ENCODE results near the gene KLRF2.

KLRF2 gene

DNA sequence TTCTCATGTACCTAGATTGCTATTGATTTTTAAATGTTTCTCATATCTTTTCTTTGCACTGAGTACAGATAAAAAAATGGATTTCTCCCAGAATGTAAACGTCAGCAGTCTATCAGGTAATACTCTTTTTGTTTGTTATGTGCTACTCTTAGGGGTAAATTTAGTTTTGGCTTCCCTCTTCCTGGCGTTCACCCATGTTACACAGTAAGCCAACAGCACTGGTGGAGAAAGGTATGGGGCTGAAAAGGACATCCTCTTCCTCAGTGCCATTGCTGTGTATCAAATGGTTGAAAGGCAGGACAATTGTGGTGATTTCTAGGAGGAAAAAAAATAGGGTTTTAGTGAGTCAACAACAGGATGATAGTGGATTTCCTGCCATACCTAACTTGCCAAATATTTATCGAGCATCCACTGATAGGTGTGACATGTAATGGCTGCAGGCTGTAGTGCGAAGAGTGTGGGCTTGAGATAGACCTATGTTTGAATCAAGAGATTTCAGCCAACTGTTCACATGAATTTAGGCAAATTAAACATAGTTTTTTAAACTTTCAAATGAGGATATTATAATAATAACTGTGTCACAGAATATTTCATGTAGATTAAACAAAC, 7.5 kb downstream of the KLRF2 start:
- DNase-seq (ENCODE audit: low spot score) = no peak

DNA sequence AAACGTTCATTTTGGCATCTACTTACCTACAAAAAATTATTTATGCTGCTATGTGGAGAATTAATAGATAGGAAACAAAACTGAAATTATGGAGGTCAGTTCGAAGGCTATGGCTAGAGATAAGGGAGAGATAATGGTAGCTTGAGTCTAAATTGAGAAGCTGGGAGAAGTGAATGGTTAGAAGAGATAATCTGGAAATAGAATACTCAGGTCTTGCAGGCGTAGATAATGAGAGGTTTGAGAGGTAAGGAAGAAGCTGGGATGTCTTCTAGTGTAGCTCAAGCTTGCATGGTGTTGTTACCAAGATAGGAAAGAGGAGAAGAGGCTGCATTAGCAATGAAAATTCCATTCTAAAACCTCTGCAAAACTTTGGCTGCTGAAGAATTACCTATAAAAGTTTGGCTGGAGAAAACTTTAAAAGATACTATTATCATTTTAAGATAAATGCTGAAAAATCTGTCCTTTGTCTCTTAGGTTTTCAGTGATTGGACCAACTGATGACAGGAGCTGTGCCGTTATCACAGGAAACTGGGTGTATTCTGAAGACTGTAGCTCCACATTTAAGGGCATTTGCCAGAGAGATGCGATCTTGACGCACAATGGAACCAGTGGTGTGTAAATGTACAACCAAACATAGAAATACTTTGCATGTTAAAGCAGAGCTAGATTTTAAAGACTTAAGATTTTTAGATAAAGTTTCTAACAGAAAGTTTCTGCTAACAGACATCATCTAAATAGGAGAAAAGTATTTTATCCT, 14.1 kb downstream of the KLRF2 start:
- DNase-seq (ENCODE audit: low spot score) = no peak

DNA sequence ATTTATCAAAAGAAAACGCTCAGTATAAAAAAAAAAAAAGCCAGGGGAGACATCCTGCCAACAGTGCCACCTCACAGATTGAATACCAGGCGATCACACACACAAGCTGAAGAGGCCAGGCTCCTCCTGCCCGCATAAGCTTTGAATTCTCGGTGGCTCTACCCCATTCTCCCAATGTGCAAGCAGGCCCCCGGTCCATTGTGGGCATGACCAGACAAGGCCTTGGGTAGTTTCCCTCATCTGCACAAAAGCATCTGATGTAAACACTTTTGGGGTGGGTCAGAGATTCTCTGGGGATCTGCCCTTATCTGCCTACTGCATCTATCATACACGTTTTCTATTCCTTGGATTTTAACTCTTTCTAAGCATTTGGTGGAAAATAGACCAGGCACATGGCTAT, 16.2 kb downstream of the KLRF2 start:
- no peak for DNase-seq (ENCODE audit: low spot score)

DNA sequence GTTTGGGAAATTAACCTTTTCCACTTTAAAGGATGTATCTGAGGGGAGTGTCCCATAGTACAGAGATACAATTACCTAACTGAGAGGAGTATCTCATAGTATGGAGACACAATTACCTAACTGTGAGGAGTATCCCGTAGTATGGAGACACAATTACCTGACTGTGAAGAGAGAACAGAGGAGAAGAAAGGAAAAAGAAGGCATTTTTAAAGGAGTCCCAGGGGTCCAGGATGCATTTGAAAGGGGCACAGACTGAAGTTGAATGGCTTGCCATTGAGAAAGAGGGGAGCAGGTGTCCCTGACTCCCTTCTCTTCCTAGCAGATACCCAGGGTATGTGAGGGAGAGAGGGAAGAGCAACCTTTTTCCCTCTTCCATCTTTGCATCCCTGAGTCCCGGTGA, 17.9 kb downstream of the KLRF2 start:
- no peak for DNase-seq (ENCODE audit: low spot score)

DNA sequence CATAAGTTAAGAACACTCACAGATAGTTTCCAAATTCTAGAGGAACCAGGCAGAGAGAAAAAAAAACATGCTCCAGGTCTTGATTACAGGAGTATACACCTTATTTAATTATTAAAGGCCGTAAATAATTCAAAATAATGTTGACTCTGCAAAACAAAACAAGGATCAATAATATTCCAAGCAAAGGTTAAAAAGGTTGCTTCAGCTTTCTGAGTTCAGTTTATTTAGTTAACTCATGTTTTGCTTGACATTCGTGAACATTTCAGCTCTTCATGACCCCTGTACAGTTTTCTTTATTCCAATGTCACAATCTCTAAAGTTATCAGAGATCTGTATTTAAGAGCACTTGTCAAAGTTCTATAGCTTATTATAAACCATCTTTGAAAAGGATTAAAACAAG, 19.6 kb downstream of the KLRF2 start:
- DNase-seq (ENCODE audit: low spot score) = no peak

DNA sequence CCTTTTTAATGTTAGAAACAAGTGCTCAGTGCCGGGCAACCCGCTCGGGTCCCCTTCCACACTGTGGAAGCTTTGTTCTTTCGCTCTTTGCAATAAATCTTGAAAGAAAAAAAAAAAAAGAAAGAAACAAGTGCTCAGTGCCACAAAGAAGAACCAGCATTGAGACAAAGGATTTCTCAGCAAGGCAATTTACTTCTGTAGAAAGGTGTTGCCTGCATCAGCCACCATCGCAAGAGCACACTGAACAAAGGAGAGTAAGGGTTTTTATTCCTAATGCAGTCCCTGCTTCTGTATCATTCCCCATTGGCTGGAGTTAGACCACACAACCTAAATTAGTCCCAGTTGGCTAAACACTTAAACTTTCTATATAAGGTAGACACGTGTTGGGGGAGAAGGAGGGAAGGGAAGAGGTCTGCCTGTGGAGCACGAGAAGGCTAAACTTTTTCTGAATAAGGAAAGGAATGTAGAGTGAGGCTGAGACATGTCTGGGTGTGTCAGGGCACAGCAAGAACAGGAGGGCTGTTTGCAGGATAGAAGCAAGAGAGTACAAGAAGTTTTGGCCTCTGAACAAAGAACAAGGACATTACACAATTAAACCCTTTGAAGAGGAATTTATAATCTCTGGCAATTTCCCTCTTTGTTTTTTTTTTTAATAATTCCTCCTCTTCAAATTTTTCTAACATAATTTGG, 21.4 kb downstream of the KLRF2 start:
- DNase-seq (ENCODE audit: low spot score) = no peak

DNA sequence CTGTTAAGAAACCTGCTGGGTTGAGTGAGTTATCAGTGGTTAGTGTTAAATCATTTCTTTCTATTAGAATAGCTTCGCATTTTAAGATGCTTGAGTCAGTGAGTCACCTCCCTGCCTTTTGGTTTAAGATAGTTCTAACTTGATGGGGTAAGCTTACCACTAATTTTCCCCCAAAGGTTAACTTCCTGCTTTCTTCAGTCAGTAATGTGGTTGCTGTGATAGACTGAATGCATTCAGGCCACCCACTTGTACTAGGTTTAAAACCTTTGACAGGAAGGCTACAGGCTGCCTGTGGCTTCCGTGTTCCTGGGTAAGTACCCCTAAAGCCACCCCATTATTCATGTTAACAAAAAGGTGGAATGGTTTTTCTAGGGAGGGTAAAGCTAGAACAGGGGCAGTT, 25.6 kb downstream of the KLRF2 start:
- DNase-seq (ENCODE audit: low spot score) = no peak

DNA sequence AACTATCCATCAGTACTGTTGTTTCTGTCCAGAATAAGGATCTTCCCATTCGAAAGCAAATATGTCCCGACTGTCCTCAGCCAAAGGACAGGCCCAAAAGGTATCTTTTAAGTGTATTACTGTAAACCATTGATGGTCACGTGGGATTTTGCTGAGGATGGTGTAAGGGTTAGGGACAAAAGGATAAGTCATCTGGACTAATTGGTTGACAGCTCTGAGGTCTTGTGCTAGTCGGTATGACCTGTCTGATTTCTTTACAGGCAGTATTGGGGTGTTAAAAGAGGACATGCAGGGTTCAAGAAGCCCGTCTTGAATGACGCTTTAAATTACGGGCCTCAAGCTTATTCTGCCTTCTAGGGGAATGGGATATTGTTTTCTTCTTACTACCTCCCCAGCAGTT, 26.5 kb downstream of the KLRF2 start:
- DNase-seq (ENCODE audit: low spot score) = no peak

DNA sequence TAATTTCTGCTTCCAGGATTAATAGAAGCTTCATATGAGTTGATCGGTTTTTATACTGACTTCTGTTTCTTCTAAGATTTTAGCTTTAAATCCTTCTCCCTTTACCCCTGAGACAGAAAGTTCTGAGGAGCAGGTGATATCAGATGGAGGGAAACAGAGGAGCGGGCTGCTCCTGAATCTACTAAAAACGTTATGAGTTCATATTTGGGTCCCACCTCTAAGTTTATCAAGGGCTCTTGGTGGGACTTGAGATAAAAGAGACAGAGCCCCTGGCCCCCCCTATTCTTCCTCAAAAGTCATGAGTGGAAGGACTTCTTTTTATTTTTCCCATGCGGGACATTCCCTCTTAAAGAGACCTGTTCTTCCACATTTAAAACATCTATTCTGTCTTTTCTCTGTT, 27.1 kb downstream of the KLRF2 start:
- no peak for DNase-seq (ENCODE audit: low spot score)

DNA sequence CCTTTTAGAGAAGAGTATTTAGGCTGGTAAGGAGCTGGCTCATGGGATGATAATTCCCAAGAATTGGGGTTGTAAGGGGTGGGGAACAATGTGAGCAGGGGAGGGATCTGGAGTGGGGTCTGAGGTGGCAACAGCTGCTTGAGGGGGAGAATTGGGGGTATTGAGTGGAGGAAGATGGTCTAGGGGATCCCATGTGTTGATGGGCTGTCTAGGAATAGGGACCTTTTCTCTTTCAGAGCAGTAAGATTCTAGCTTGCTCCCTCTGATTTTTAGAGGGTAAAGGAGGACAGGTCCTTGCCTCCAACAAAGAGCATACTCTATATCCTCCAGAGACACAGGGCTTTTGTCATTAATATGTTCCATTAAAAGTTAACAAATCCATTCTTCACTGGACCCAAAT, 28.4 kb downstream of the KLRF2 start:
- DNase-seq (ENCODE audit: low spot score) = no peak

DNA sequence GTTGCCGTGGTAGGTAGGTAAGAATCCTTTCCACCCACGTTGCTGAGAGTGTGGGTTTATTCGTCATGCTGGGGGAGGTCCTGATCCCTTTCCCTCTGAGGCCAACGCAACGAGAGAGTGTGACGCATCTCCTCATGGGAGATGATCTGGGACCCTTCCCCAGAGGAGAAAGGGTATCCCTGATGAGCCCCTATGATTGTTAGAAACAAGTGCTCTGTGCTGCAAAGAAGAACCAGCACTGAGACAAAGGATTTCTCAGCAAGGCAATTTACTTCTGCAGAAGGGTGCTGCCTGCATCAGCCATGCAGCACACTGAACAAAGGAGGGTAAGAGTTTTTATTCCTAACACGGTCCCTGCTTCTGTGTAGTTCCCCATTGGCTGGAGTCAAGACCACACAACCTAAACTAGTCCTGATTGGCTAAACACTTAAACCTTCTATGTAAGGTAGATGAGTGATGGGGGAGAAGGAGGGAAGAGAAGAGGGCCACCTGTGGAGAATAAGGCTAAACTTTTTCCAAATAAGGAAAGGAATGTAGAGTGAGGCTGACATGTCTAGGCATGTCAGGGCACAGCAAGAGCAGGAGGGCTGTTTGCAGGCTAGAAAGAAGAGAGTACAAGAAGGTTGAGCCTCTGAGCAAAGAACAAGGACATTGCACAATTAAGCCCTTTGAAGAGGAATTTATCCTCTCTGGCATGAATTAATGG, 29.6 kb downstream of the KLRF2 start:
- no peak for DNase-seq (ENCODE audit: low spot score)

DNA sequence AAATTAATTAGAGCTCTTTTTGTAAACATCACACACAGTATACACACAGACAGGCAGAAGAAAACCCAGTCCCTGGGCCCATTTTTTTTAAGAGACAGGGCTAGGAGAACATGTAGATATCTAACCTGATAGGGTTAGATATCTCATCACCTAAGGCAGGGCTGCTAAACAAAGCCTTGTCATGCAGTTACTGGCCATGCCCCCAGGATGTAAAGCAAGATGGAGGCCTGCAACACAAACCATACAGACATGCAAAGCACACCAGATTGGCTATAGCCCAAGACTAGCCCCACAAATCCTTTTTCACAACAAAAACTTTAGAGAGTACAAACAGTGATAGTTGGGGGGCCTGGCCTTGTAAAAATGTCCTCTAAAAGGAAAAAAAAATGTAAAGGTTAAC, 30.4 kb downstream of the KLRF2 start:
- DNase-seq (ENCODE audit: low spot score) = no peak

DNA sequence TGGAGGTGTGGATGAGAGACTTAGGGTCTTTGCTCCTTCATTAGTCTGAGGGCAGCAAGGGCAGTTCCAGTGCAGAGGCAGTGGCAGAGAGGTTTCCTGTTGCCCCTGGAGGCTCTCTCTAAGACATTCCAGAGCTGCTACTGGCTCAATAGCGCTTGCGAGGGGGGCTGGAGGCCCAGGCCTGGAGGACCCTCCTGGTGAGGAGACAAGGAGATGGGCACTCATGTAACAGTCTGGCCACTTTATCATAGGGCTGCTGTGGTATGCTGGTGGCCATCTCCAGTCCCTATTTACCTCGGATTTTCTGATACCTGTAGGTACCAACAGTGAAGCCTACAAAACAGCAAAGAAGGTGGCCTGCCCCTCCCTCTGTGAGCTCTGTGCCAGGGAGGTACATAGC, 38.2 kb downstream of the KLRF2 start:
- DNase-seq (ENCODE audit: low spot score) = no peak

DNA sequence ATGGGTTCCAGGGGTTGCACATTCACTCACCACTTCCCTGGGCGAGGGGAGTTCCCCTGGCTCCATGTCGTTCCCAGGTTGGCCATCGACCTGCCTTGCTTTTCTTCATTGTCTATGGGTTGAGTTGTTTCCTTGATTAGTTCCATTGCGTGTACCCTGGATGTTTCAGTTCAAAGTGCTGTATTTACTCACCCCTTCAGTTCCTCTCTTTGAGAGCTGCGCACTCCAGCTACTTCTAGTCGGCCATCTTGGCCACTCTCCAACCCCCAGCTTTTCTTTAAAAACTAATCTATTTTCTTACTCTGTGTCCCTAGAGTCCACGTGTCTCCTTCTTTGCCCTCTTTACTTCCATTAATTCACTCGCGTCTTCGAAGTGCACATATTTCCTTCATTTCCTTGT, 39.2 kb downstream of the KLRF2 start:
- DNase-seq (ENCODE audit: low spot score) = no peak

DNA sequence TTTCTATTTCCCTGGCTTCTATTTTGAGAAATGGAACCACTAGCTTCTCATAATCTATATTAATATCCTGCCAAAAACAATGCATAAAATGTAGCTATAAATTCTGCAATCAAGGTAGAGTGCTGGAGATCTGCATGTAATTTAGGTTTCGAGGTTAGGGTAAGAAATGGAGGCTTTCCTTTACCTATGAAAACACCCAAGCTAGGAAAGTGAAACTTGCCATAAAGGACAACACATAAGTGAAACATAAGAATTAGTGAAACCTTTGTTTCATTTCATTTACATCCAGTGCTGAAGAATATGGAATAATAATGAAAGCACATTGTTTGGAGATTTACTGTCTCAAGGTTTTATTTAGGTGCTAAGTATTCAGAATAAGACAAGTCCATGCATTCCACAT, 41.1 kb downstream of the KLRF2 start:
- no peak for DNase-seq (ENCODE audit: low spot score)

DNA sequence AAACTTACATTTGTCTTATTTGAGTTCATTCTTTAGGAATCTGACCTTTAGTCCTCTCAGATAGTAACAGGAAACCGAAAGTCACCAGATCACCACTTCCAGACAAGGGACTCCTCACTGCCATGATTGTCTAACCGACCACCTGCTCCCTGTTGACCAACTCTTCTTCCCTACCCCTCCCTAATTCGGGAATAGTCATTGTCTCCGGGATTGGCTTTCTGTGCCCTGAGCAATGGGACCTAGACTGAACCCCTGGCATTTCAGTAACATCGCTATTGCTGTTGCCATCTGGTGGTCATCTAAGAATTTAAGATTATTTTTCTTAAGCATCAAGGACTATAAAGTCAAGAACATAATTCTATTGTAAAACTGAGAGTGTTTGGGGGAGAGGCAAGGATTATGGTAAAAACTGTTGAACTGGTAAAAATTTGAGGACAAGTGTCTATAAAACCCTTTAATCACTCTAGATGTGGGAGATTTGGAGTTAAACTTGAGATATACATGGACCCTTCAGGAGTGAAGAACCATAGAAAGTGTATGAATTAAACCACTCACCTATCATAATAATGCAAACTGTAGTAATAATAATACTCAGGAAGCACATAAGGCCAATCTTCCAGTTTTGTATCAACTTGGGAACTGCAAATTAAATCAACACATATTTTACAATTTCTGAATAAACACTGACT, 44.6 kb downstream of the KLRF2 start:
- peak; percentile 14 for DNase-seq (ENCODE audit: low spot score)

DNA sequence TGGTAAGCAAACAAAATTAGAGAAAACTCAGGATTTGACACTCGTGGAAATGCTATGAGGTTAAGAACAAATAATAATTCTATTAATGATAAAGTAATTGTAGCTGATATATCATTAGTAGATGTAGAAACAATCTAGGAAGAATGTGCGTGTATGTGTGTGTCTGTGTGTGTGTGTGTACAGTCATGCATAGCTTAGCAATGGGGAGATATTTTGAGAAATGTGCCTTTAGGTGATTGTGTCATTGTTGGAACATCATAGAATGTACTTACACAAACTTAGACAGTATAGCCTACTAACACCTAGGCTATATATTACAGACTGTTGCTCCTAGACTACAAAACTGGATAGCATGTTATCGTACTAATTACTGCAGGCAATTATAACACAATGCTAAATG, 45.6 kb downstream of the KLRF2 start:
- no peak for DNase-seq (ENCODE audit: low spot score)

DNA sequence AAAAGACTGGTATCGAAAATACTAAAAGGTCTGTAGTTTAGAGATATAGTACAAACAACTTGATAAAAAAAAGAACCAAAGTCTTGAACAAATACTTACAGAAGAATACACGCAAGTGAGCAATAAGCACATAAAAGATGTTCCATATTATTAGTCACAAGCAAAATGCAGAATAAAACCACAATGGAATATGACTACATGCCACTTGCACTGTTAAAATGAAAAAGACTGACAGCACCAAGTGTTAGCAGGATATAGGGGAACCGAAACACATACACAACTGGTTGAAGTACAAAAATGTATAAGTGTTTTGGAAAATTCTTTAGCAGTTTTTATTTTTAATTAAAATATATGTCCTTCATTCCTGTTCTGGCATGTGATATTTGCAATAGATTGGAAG, 47.3 kb downstream of the KLRF2 start:
- no peak for DNase-seq (ENCODE audit: low spot score)

DNA sequence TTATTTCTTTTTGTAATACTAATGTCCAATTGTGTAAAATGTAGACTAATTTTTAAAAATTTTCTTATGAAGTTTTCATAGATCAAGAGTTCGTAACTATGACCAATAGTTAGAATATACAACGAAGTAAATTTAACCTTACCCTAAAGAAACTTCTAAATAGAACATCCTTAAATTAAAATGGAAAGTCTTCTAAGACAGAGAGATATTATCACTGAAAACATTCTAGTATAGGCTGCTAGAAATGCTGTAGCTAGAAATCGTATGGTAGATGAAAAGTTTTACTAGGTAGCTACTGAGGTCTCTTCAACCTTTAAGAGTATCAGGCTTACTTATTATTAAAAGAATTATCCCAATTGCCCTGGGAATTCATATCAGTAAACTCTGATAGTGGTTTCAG, 50.0 kb downstream of the KLRF2 start:
- no peak for DNase-seq (ENCODE audit: low spot score)

DNA sequence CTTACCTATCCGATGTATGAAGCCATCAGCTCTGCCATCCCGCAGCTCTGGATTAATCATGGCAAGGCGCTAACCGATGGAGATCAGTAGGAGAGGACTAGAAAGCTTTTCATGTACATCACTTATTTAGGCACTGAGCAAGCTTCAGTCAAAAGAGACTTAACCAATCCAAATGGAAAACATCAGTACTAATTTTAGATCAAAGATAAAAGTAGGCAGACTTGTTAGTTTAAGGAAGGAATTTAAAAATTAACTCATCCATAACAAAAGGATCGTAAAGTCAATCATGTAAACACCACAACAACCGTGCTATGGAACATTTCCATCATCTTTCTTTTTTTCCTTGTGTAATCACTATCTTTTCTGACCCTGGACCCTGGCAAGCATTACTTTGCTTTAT, 51.0 kb downstream of the KLRF2 start, which contains the start of gene CLEC2A:
TSS of gene CLEC2A (minus strand) at position 101 of the 400 bp plus-strand sequence. CDS start at position 60, 41 bp downstream.
- DNase-seq (ENCODE audit: low spot score) = no peak

DNA sequence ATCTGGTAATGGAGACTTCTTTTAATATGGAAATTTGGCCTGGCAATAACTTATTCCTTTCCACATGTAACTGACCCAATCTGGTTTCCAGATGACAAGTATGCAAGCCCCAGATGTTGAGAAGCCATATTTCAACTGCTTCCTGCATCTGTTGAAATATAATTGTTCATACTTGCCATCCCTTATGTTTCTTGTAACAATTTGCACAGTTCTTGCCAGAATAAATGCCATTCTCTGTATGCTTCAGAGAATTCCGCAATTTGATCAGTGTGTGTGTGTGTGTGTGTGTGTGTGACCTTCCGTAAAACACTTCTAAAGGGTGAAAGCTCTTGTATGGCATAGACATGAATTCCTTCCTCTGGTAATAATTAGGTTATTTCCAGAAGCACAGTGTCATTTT, 52.7 kb downstream of the KLRF2 start:
- no peak for DNase-seq (ENCODE audit: low spot score)

DNA sequence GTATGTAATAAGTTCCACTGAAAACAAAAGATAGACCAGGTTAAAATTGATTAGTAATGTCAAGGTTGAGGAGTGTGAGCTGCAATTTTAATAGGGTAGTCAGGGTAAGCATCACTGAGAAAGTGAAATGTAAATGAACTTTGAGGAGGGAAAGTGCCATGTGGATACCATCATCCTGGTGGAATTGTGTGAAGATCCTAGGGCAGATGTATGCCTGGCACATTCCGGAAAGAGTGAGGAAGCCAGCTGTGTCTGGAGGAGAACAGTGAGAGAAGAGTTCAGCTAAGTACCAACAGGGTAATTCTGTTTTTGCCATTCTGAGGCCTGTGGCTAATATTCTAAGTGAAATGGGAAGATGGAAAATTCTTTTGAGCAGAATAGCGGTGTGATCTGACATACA, 53.7 kb downstream of the KLRF2 start:
- DNase-seq (ENCODE audit: low spot score) = no peak
